ENCODE data around the gene CHMP4A. TPM values are rescaled to one million over a fixed set of nuclear protein-coding genes. Genes with fewer than 3 reads are reported as not detected.

CHMP4A gene
- total and polyA plus RNA-seq, 2 of the 13 experiments (the other 11 are each of a cell fraction or from before 2014, with no cell fraction given): 83.6 to 113 TPM

GRCh38 chr14:24256960-24257359 lies 43.7 kb upstream of the CHMP4A start:
- Histone ChIP-seq H3K79me2 (ENCODE audit: insufficient read depth, low read length) (no peaks in the 10 kb centered on the region), H3K4me1 (ENCODE audit: insufficient read depth, low read length) (peaks cover 47% of the 10 kb centered on the region), H4K20me1 (ENCODE audit: insufficient read depth, low read length) (no peaks in the 10 kb centered on the region), H3K27ac (ENCODE audit: extremely low read length, insufficient read depth, low read length) (no peak overlapping the region), H3K36me3 (replicated peaks in 1 of 2; ENCODE audit: control insufficient read depth in 1 of 2, insufficient read depth in 2 of 2, low read length in 2 of 2) (peaks cover 0 to 1% of the 10 kb centered on the region in 2 experiments; a peak in 1 of 5 replicates), H3K4me2 (ENCODE audit: low read depth, low read length) (no peak overlapping the region), H2AFZ (ENCODE audit: low read length) (no peak overlapping the region), H3K9me3 (ENCODE audit: low read length) (no peaks in the 10 kb centered on the region), H3K27me3 (ENCODE audit: control insufficient read depth in 1 of 2, insufficient read depth in 2 of 2, low read length in 2 of 2) (no peaks in the 10 kb centered on the region), H3K9ac (ENCODE audit: insufficient read depth, low read depth, low read length) (no peak overlapping the region; the same call in 1 of the 2 replicates), H3K4me3 (replicated peaks in 1 of 3; ENCODE audit: insufficient read depth in 1 of 3, low read depth in 2 of 3, low read length in 3 of 3) (no peak overlapping the region)
- ATAC-seq: no peak
- intact Hi-C loops (cut with micrococcal nuclease; ENCODE audit: unreplicated experiment): no loop called here
- TF ChIP-seq ZNF263 (CRISPR knock-in tag; IDR thresholded peaks at IDR 0.05): peak; percentile 86
- 0 out of 2 replicates have a peak, but pooled peaks have one; percentile 30 for TF ChIP-seq ZNF703 (CRISPR knock-in tag; IDR thresholded peaks at IDR 0.05; ENCODE audit: borderline replicate concordance)
- 0 out of 2 replicates have a peak, but pooled peaks have one; percentile 14 for TF ChIP-seq KDM6A (CRISPR knock-in tag; IDR thresholded peaks at IDR 0.05; ENCODE audit: low read depth)
- 0 out of 2 replicates have a peak, but pooled peaks have one; percentile 24 for TF ChIP-seq CBX5 (CRISPR knock-in tag; IDR thresholded peaks at IDR 0.05; ENCODE audit: borderline replicate concordance)
- TF ChIP-seq NFATC3 (CRISPR knock-in tag; IDR thresholded peaks at IDR 0.05): no peak
- 0 out of 2 replicates have a peak, but pooled peaks have one; percentile 26 for TF ChIP-seq ZBTB7A (CRISPR knock-in tag; IDR thresholded peaks at IDR 0.05)
- TF ChIP-seq RXRA (CRISPR knock-in tag; IDR thresholded peaks at IDR 0.05): no peak
- no peak for TF ChIP-seq PHF5A (CRISPR knock-in tag; IDR thresholded peaks at IDR 0.05; ENCODE audit: low read depth, unreplicated experiment)
- TF ChIP-seq TFDP1 (CRISPR knock-in tag; IDR thresholded peaks at IDR 0.05; ENCODE audit: borderline replicate concordance): 0 out of 2 replicates have a peak, but pooled peaks have one; percentile 19
- 0 out of 2 replicates have a peak, but pooled peaks have one; percentile 37 for TF ChIP-seq REL (CRISPR knock-in tag; conservative IDR thresholded peaks at IDR 0.05)
- TF ChIP-seq ZNF234 (CRISPR knock-in tag; conservative IDR thresholded peaks at IDR 0.05): no peak
- TF ChIP-seq MYC (CRISPR knock-in tag; IDR thresholded peaks at IDR 0.05; ENCODE audit: borderline replicate concordance): 0 out of 2 replicates have a peak, but pooled peaks have one; percentile 21
- no peak for TF ChIP-seq ZKSCAN1 (IDR thresholded peaks at IDR 0.05; ENCODE audit: low read length)
- TF ChIP-seq ZNF768 (CRISPR knock-in tag; IDR thresholded peaks at IDR 0.05): peak; percentile 28; the same call in 1 of the 2 replicates
- 0 out of 2 replicates have a peak, but pooled peaks have one; percentile 17 for TF ChIP-seq PHF8 (CRISPR knock-in tag; IDR thresholded peaks at IDR 0.05)
- peak; percentile 33 for TF ChIP-seq JARID2 (CRISPR knock-in tag; IDR thresholded peaks at IDR 0.05; ENCODE audit: insufficient replicate concordance)
- no peak for TF ChIP-seq CREM (IDR thresholded peaks at IDR 0.05)
- TF ChIP-seq CREM (CRISPR knock-in tag; IDR thresholded peaks at IDR 0.05): 0 out of 2 replicates have a peak, but pooled peaks have one; percentile 7
- no peak for TF ChIP-seq ZNF264 (CRISPR knock-in tag; IDR thresholded peaks at IDR 0.05)
- in situ Hi-C loops (cut with HindIII; ENCODE audit: extremely low pct_ligation_motif_present, low pct_unique_long_range_greater_than_20kb): no loop called here
- 86% methylated on average over 4 of the region's 4 CpGs for WGBS (ENCODE audit: low lambda C conversion rate)
- BruUV-seq (replicated peaks): no TSS peak
- ChIA-PET POLR2A (interaction anchor here (1.1 to 13.2 kb wide), 8 partner anchors 8 to 51 kb away, joined by 3 to 254 read pairs (median 4); partner anchors contain the start of genes CIDEB, DHRS1, MDP1 and NOP9), CTCF (ENCODE audit: low intra/inter-chr PET ratio, low total read pairs) (no interaction called here)
- DNase-seq (ENCODE audit: low spot score): no peak
- FAIRE-seq: no peak

Data from HepG2 (cell line).